ENCODE data around the gene UBR2. TPM values are rescaled to one million over a fixed set of nuclear protein-coding genes. Genes with fewer than 3 reads are reported as not detected.

The UBR2 gene
- total and polyA plus RNA-seq, 2 of the 4 experiments (the other 2 are of a cell fraction): 7.7 to 32.3 TPM

DNA sequence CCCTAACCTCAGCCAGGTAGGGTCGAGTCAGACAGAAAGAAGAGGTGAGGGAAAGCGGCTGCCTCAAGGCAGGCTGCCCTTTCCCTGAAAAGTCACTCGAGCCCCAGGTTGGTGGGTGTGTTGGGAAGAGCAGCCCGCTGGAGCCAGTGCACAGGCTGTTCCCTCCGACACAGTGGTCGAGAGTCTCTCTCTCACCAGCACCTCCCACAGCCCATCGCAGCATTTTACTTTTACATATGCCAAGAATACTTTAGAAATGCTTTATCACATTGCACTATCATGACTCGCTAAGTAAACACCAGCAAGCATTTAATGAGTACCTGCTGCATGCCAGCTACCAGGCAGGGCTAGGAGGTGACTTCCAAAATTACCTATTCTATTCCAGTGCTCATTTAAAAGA, 156.9 kb downstream of the UBR2 start:
- 100% methylated on average over 1 of the region's 8 CpGs; no CpG with 5 or more reads in 1 of the 2 experiments for WGBS, 2 experiments (ENCODE audit: extremely low coverage in 2 of 2, insufficient read length in 1 of 2)
- Histone ChIP-seq H3K4me2 (ENCODE audit: low read depth, low read length) (no peak overlapping the region), H3K9me3 (ENCODE audit: control insufficient read depth, insufficient read depth, low read length) (no peaks in the 10 kb centered on the region), H2BK15ac (ENCODE audit: low read depth, low read length) (no peak overlapping the region), H4K8ac (ENCODE audit: low read depth in 2 of 2, low read length in 2 of 2) (no peak overlapping the region), H3K56ac (ENCODE audit: extremely low read depth, insufficient read depth, low read length) (no peak overlapping the region), H2AK9ac (replicated peaks; ENCODE audit: low read depth, low read length, poor library complexity) (no peak overlapping the region), H3K27me3 (ENCODE audit: control insufficient read depth, insufficient read depth, low read length) (no peaks in the 10 kb centered on the region), H2BK120ac (ENCODE audit: low read depth, low read length) (no peak overlapping the region), H3K36me3 (ENCODE audit: control insufficient read depth, insufficient read depth, low read length) (peaks cover 4% of the 10 kb centered on the region), H2BK20ac (ENCODE audit: low read depth, low read length) (no peak overlapping the region), H3K79me1 (ENCODE audit: low read depth in 1 of 2, low read length in 2 of 2) (peaks cover 0 to 8% of the 10 kb centered on the region in 2 experiments; a peak in 3 of 4 replicates), H2AFZ (replicated peaks; ENCODE audit: low read length, poor library complexity) (no peak overlapping the region), H2AK5ac (ENCODE audit: low read depth, low read length) (no peak overlapping the region), H3K9me1 (ENCODE audit: insufficient read depth, low read length) (no peaks in the 10 kb centered on the region; the same call in 1 of the 2 replicates), H3K4ac (ENCODE audit: low read depth, low read length) (0 out of 2 replicates have a peak overlapping the region, but pooled peaks have one; percentile 3), H4K20me1 (ENCODE audit: insufficient read depth, low read length) (no peaks in the 10 kb centered on the region), H3K4me3 (ENCODE audit: insufficient read depth, low read depth, low read length) (no peak overlapping the region), H4K91ac (ENCODE audit: insufficient read depth, low read depth, low read length) (no peak overlapping the region), H3K9ac (ENCODE audit: low read depth, low read length) (no peak overlapping the region), H4K5ac (ENCODE audit: low read depth, low read length) (no peak overlapping the region), H3K18ac (ENCODE audit: low read depth, low read length) (no peak overlapping the region), H3K14ac (replicated peaks; ENCODE audit: low read depth, low read length) (no peak overlapping the region; the same call in 1 of the 2 replicates), H3K23ac (ENCODE audit: low read depth, low read length) (no peak overlapping the region), H3K4me1 (ENCODE audit: control insufficient read depth, insufficient read depth, low read length) (peaks cover 8% of the 10 kb centered on the region), H3K27ac (ENCODE audit: insufficient read depth, low read length) (no peak overlapping the region), H2BK5ac (ENCODE audit: low read depth, low read length, poor library complexity, severe bottlenecking) (no peak overlapping the region)
- POLR2A ChIA-PET (ENCODE audit: unreplicated experiment): no interaction called here
- TF ChIP-seq, protein P1, sequence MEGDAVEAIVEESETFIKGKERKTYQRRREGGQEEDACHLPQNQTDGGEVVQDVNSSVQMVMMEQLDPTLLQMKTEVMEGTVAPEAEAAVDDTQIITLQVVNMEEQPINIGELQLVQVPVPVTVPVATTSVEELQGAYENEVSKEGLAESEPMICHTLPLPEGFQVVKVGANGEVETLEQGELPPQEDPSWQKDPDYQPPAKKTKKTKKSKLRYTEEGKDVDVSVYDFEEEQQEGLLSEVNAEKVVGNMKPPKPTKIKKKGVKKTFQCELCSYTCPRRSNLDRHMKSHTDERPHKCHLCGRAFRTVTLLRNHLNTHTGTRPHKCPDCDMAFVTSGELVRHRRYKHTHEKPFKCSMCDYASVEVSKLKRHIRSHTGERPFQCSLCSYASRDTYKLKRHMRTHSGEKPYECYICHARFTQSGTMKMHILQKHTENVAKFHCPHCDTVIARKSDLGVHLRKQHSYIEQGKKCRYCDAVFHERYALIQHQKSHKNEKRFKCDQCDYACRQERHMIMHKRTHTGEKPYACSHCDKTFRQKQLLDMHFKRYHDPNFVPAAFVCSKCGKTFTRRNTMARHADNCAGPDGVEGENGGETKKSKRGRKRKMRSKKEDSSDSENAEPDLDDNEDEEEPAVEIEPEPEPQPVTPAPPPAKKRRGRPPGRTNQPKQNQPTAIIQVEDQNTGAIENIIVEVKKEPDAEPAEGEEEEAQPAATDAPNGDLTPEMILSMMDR (conservative IDR thresholded peaks at IDR 0.05; ENCODE audit: low read depth, low read length): no peak
- TF ChIP-seq FOS (IDR thresholded peaks at IDR 0.05; ENCODE audit: low read depth, low read length): 0 out of 2 replicates have a peak, but pooled peaks have one; percentile 6
- no peak for TF ChIP-seq RFX5 (IDR thresholded peaks at IDR 0.05; ENCODE audit: low read depth, low read length)
- CTCF ChIA-PET: interaction anchor here (0.5 kb wide), 1 partner anchor 22 kb away, joined by 4 read pairs; no protein-coding TSS in a partner anchor
- intact Hi-C loops (cut with micrococcal nuclease) (no loop called here), dilution Hi-C loops (cut with HindIII; ENCODE audit: low sequenced_read_pairs, unreplicated experiment) (no loop called here), in situ Hi-C loops (cut with MboI; ENCODE audit: low sequenced_read_pairs) (no loop called here)
- no TSS peak for BruUV-seq (replicated peaks)
- DNase-seq (peak; percentile 53), ATAC-seq (ENCODE audit: low read depth) (peak; percentile 61)
